ENCODE measurements around the gene CFAP46.

Gene CFAP46

DNA sequence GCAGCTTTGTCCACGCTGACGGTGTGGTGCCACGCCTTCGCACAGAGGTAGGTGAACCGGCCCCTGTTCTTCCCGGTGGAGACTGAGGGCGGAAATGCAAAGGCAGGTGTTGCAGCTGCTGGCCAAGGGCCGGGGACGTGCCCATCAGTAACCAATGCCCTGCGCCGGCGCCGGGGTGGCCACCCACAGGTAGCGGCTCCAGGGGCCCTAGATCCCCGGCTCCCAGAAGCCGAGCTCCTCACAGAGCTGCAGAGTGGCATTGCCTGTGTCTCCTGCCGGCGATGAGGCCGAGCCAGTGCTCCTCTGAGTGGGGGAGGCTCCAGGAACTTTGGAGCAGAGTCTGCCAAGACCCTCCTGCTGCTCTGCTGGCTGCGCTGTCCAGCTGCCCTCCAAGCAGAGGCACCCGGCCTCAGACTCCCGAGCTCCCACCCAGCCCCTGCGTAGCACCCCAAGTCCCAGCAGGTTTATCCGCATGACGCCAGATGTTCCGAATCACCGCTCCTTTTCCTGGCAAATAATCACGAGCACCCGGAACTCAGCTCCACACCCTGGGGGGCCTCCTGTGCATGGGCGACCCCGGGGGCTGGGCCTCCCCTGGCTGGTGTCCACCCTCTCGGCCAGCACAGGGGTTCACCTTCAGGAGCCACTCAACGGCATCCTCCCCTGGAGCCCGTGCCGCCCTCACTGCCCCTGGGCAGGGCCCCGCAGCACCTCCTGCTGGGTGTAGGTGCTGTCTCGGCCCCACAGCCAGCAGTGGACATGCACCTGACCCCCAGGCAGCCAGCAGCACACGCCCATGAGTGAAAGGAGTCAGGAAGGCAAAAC is 22.1 kb downstream of the CFAP46 start:
- TF ChIP-seq, protein P1, sequence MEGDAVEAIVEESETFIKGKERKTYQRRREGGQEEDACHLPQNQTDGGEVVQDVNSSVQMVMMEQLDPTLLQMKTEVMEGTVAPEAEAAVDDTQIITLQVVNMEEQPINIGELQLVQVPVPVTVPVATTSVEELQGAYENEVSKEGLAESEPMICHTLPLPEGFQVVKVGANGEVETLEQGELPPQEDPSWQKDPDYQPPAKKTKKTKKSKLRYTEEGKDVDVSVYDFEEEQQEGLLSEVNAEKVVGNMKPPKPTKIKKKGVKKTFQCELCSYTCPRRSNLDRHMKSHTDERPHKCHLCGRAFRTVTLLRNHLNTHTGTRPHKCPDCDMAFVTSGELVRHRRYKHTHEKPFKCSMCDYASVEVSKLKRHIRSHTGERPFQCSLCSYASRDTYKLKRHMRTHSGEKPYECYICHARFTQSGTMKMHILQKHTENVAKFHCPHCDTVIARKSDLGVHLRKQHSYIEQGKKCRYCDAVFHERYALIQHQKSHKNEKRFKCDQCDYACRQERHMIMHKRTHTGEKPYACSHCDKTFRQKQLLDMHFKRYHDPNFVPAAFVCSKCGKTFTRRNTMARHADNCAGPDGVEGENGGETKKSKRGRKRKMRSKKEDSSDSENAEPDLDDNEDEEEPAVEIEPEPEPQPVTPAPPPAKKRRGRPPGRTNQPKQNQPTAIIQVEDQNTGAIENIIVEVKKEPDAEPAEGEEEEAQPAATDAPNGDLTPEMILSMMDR (IDR thresholded peaks at IDR 0.05; ENCODE audit: low read length, missing control alignments) = no peak
- no peak for DNase-seq (ENCODE audit: low read depth)
- no peak overlapping the region for H3K4me3 ChIP-seq (replicated peaks; ENCODE audit: low read depth, low read length)

DNA sequence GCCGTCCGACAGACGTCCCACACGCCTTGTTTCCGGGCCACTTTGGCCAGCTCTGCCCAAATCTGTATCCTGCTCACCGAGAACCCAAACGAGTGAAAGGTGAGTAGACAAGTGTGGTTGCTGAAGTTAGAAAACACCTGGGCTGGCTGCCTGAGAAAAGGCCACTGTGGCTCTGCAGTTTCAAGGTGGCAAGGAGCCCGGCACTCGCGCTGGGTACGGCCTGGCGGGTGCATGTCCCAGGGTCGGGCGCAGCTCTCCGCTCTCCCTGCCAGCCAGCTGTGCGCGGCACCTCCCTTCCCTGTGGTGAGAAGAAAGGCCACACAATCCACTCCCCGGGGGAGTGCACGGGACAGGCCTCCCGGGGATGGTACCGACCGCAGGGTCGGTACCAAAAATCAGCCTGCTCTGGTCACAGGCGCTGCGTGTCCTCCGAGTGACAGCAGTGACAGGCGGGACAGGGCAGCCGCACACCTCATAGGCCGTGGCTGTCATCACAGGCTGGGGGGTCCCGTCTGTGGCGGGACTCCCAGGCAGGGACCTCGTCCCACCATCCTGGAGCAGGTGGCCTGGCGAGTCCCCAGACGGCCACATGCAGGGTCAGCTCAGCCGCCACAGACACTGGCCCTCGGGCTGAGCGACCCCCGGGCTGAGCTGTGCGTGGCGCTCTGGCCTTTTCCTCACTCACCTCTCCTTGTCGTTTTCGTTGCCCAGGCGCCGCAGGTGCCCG is 22.8 kb downstream of the CFAP46 start:
- TF ChIP-seq, protein P1 (IDR thresholded peaks at IDR 0.05; ENCODE audit: low read length, missing control alignments) = no peak
- DNase-seq (ENCODE audit: low read depth) = no peak
- H3K4me3 ChIP-seq (replicated peaks; ENCODE audit: low read depth, low read length) = no peak overlapping the region

DNA sequence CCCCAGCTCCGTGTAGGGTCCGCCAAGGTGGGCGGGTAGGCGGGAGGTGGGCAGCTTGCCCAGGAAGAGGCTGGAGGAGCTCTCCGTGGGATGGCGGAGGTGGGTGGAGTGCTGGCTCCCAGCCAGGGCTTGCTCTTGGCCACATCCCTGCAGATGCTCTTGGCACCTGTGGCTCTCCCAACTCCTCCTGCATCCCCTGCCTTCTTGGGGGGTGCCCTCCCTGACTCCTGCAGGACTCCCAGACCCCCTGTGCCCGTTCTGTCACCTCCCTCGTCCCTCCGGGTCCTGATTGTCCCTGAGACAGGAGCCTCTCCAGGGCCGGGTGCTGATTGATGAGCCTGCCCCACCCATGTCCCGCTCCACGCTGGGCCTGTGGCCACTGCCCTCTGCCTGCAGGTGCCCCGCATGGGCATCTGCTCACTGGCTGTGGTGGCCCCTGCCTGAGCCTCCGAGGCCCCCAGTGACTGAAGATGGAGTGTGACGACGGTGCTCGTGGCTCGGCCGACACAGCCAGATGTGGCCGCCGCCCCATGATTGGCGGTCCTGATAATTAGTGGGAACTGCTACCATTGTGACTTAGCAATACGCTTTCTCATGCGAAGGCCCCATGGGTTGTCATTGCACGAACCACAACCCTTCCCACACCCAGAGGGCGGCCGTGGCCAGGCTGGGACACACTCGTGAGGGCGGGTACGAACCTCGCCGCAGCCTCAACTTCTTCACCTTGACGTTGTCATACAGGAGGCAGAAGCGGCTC is 23.6 kb downstream of the CFAP46 start:
- DNase-seq (ENCODE audit: low read depth) = no peak
- TF ChIP-seq, protein P1 (IDR thresholded peaks at IDR 0.05; ENCODE audit: low read length, missing control alignments) = no peak

DNA sequence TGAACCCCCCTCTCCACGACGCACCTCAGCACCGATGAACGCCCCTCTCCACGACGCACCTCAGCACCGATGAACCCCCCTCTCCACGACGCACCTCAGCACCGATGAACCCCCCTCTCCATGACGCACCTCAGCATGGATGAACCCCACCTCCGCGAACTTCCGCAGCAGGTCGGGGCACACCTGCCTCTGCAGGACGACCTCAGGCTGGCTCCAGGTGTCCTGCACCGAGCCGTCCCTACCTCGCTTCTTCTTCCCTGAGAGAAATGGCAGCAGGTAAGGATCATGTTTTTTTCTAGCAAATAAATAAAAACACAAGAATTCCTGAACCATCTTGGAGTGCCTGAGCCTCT is 24.1 kb downstream of the CFAP46 start:
- DNase-seq (ENCODE audit: low read depth) = no peak
- TF ChIP-seq, protein P1 (IDR thresholded peaks at IDR 0.05; ENCODE audit: low read length, missing control alignments) = no peak
- H3K4me3 ChIP-seq (replicated peaks; ENCODE audit: low read depth, low read length) = no peak overlapping the region

More for the DNA sequence above, 23.6 kb downstream of the CFAP46 start:
- H3K4me3 ChIP-seq (replicated peaks; ENCODE audit: low read depth, low read length) = no peak overlapping the region

DNA sequence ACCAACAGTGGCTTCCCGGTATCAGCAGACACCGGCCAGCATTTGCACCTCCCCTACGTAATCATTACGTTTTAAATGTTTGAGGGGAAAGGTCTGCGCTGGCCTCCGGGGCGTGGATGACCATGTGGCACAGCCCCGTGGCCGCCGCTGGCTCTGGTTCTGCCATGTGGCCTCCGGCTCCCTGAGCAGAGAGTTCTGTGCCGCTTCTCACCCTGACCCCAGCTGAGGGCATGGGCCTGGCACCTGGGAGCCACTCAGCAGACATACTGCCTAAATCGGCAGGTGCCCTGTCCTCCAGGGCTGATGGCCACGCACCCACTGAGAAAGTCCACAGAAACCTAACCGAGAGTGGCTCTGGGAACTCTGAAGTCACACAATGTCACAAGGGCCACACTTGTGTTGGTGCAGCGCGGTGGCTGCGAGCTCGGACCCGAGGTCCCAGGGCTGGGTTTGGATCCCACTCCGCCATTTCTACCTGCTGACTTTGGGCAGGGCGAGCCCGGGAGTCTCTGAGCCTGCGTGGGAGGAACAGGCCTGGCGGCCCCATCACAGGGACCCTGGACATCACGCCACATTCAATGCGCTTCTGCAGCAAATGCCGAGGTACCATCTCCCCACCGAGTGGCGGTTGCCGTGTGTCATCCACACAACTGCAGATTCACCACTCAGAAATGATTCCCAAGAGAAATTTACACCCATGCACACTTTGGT is 25.3 kb downstream of the CFAP46 start:
- H3K4me3 ChIP-seq (replicated peaks; ENCODE audit: low read depth, low read length) = no peak overlapping the region
- TF ChIP-seq, protein P1 (IDR thresholded peaks at IDR 0.05; ENCODE audit: low read length, missing control alignments) = no peak
- DNase-seq (ENCODE audit: low read depth) = no peak

DNA sequence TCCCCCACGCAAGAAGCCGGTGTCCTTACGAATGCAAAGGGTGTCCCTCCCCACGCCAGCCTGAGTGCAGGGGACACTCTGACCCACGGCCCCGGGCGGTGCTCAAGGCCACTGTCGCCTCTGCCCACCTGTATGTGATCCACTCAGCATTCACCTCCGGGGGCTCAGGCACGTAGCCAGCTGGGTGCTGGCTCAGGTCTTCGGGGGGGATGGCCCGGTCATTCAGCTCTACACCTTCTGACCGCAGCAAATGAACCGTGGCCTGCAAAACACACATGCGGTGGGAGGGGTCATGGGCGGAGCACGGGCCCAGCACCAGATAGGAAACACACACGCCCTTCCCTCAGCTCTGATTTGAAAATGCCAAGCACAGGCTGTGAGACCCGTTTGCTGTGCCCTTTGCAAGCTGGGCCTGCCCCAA is 25.9 kb downstream of the CFAP46 start:
- DNase-seq (ENCODE audit: low read depth) = no peak
- TF ChIP-seq, protein P1 (IDR thresholded peaks at IDR 0.05; ENCODE audit: low read length, missing control alignments) = no peak
- no peak overlapping the region for H3K4me3 ChIP-seq (replicated peaks; ENCODE audit: low read depth, low read length)

Measured in fibroblast of pulmonary artery (primary cell).